Muscle layer of colon (tissue), 2 donors: ENCODE results near the gene IGSF5.

ENCODE experiments used
- H3K27ac ChIP-seq: one replicate; pipeline ENCODE4 v1.7.0; 2013; ENCODE audit warnings: low read depth, mild to moderate bottlenecking, low read length, moderate library complexity
- H3K27me3 ChIP-seq, 2 donors: one replicate each; pipeline ENCODE4 v1.7.0; 2013; ENCODE audit warnings: low read length in 2 of 2, mild to moderate bottlenecking in 2 of 2; ENCODE audit not compliant: insufficient read depth in 2 of 2, control insufficient read depth in 1 of 2
- H3K36me3 ChIP-seq: one replicate; pipeline ENCODE4 v1.7.0; 2013; ENCODE audit warnings: mild to moderate bottlenecking, low read length; ENCODE audit not compliant: insufficient read depth
- H3K4me1 ChIP-seq: one replicate; pipeline ENCODE4 v1.7.0; 2013; ENCODE audit warnings: mild to moderate bottlenecking, low read length; ENCODE audit not compliant: insufficient read depth
- H3K4me3 ChIP-seq, 2 donors: one replicate each; pipeline ENCODE4 v1.7.0; 2013; ENCODE audit warnings: low read length in 2 of 2, low read depth in 1 of 2, mild to moderate bottlenecking in 1 of 2, moderate library complexity in 1 of 2
- H3K9ac ChIP-seq: one replicate; pipeline ENCODE4 v1.7.0; 2013; ENCODE audit warnings: low read length
- H3K9me3 ChIP-seq: one replicate; pipeline ENCODE4 v1.7.0; 2013; ENCODE audit warnings: mild to moderate bottlenecking, low read length
- donor health status: abdominal sarcoma.
- donor health status: Adenocarcinoma of cecum.

IGSF5 gene

GRCh38 chr21:39796466-39796865 lies 51.5 kb downstream of the IGSF5 start:
- no peaks in the 10 kb centered on the region for H3K4me1 ChIP-seq
- H3K36me3 ChIP-seq: no peaks in the 10 kb centered on the region
- no peaks in the 10 kb centered on the region for H3K27me3 ChIP-seq
- no peaks in the 10 kb centered on the region for H3K9me3 ChIP-seq
- H3K9ac ChIP-seq: no peak overlapping the region
- H3K27ac ChIP-seq: no peak overlapping the region
- no peak overlapping the region for H3K4me3 ChIP-seq

- Histone ChIP-seq H3K36me3 (no peaks in the 10 kb centered on the region), H3K9me3 (no peaks in the 10 kb centered on the region), H3K27ac (no peak overlapping the region), H3K27me3 (no peaks in the 10 kb centered on the region), H3K9ac (no peak overlapping the region), H3K4me1 (no peaks in the 10 kb centered on the region), H3K4me3 (no peak overlapping the region)
These were observed 54.2 kb downstream of the IGSF5 start for GRCh38 chr21:39799178-39799577.

- Histone ChIP-seq H3K9ac (no peak overlapping the region), H3K4me3 (no peak overlapping the region), H3K27me3 (no peaks in the 10 kb centered on the region), H3K36me3 (no peaks in the 10 kb centered on the region), H3K9me3 (no peaks in the 10 kb centered on the region), H3K27ac (no peak overlapping the region), H3K4me1 (no peaks in the 10 kb centered on the region)
These were observed 55.3 kb downstream of the IGSF5 start for GRCh38 chr21:39800311-39800710.

GRCh38 chr21:39802217-39802616 lies 57.2 kb downstream of the IGSF5 start:
- H3K27me3 ChIP-seq: no peaks in the 10 kb centered on the region

GRCh38 chr21:39803393-39803792 lies 58.4 kb downstream of the IGSF5 start:
- no peak overlapping the region for H3K27ac ChIP-seq
- H3K9me3 ChIP-seq: no peaks in the 10 kb centered on the region
- no peaks in the 10 kb centered on the region for H3K27me3 ChIP-seq
- H3K4me3 ChIP-seq: no peak overlapping the region
- H3K9ac ChIP-seq: no peak overlapping the region
- H3K4me1 ChIP-seq: peaks cover 7% of the 10 kb centered on the region
- no peaks in the 10 kb centered on the region for H3K36me3 ChIP-seq

More at GRCh38 chr21:39802217-39802616, 57.2 kb downstream of the IGSF5 start:
- H3K9ac ChIP-seq: no peak overlapping the region
- no peaks in the 10 kb centered on the region for H3K36me3 ChIP-seq
- peaks cover 3% of the 10 kb centered on the region for H3K4me1 ChIP-seq
- no peaks in the 10 kb centered on the region for H3K9me3 ChIP-seq
- no peak overlapping the region for H3K4me3 ChIP-seq
- H3K27ac ChIP-seq: no peak overlapping the region

- Histone ChIP-seq H3K9ac (no peak overlapping the region), H3K27me3 (no peaks in the 10 kb centered on the region), H3K27ac (no peak overlapping the region), H3K4me3 (no peak overlapping the region), H3K4me1 (peaks cover 7% of the 10 kb centered on the region), H3K36me3 (no peaks in the 10 kb centered on the region), H3K9me3 (no peaks in the 10 kb centered on the region)
These were observed 59.3 kb downstream of the IGSF5 start for GRCh38 chr21:39804240-39804639.

- no peak overlapping the region for H3K27ac ChIP-seq
- no peaks in the 10 kb centered on the region for H3K9me3 ChIP-seq
- no peak overlapping the region for H3K4me3 ChIP-seq
- no peaks in the 10 kb centered on the region for H3K36me3 ChIP-seq
- H3K4me1 ChIP-seq: peaks cover 7% of the 10 kb centered on the region
- H3K9ac ChIP-seq: no peak overlapping the region
- no peaks in the 10 kb centered on the region for H3K27me3 ChIP-seq
These were observed 61.0 kb downstream of the IGSF5 start for GRCh38 chr21:39805983-39806382.

- Histone ChIP-seq H3K27ac (no peak overlapping the region), H3K4me1 (peaks cover 7% of the 10 kb centered on the region), H3K9ac (no peak overlapping the region), H3K27me3 (no peaks in the 10 kb centered on the region), H3K9me3 (no peaks in the 10 kb centered on the region), H3K36me3 (no peaks in the 10 kb centered on the region), H3K4me3 (no peak overlapping the region)
These were observed 62.8 kb downstream of the IGSF5 start for GRCh38 chr21:39807738-39808137.

- peaks cover 7% of the 10 kb centered on the region for H3K4me1 ChIP-seq
- no peaks in the 10 kb centered on the region for H3K9me3 ChIP-seq
- no peak overlapping the region for H3K4me3 ChIP-seq
- no peaks in the 10 kb centered on the region for H3K36me3 ChIP-seq
- no peak overlapping the region for H3K9ac ChIP-seq
- no peak overlapping the region for H3K27ac ChIP-seq
- H3K27me3 ChIP-seq: no peaks in the 10 kb centered on the region
These were observed 65.0 kb downstream of the IGSF5 start for GRCh38 chr21:39809936-39810335.

GRCh38 chr21:39812983-39813382 lies 68.0 kb downstream of the IGSF5 start:
- Histone ChIP-seq H3K4me3 (no peak overlapping the region), H3K9ac (no peak overlapping the region), H3K9me3 (no peaks in the 10 kb centered on the region), H3K27me3 (no peaks in the 10 kb centered on the region), H3K4me1 (no peaks in the 10 kb centered on the region), H3K36me3 (no peaks in the 10 kb centered on the region), H3K27ac (no peak overlapping the region)

GRCh38 chr21:39818557-39818956 lies 73.6 kb downstream of the IGSF5 start:
- Histone ChIP-seq H3K36me3 (no peaks in the 10 kb centered on the region), H3K27me3 (no peaks in the 10 kb centered on the region), H3K27ac (no peak overlapping the region), H3K4me3 (no peak overlapping the region), H3K4me1 (no peaks in the 10 kb centered on the region), H3K9ac (no peak overlapping the region), H3K9me3 (no peaks in the 10 kb centered on the region)

GRCh38 chr21:39822042-39822441 lies 77.1 kb downstream of the IGSF5 start:
- no peaks in the 10 kb centered on the region for H3K27me3 ChIP-seq
- H3K9ac ChIP-seq: no peak overlapping the region
- no peaks in the 10 kb centered on the region for H3K4me1 ChIP-seq
- no peaks in the 10 kb centered on the region for H3K36me3 ChIP-seq
- no peak overlapping the region for H3K4me3 ChIP-seq
- H3K27ac ChIP-seq: no peak overlapping the region
- H3K9me3 ChIP-seq: no peaks in the 10 kb centered on the region
